Endothelial cell of umbilical vein (primary cell): Measurements from ENCODE around the gene DCC. TPM values are rescaled to one million over a fixed set of nuclear protein-coding genes. Genes with fewer than 3 reads are reported as not detected.

Source experiments
- BruUV-seq: library from RNA; stranded (reverse); fragments of 400-500 nt; replicated peaks from 2 replicates; lab custom pipeline; 2021; lab: Mats Ljungman, UMichigan
- CTCF ChIA-PET: fragments of 300-600, 350-600 bp; sonication (Branson Sonifier 250); formaldehyde crosslinking; loops from one replicate; lab custom pipeline; 2021; ENCODE audit warnings: antibody characterized with exemption, inconsistent platforms; lab: Charles Lee
- POLR2A ChIA-PET: fragments of 300-600, 350-600 bp; sonication (Branson Sonifier 250); formaldehyde crosslinking; loops from one replicate; lab custom pipeline; 2021; ENCODE audit warnings: antibody characterized with exemption, inconsistent platforms; lab: Charles Lee
- DNase-seq: peaks from one replicate; pipeline ENCODE4 v3.0.0-alpha.2; 2011; ENCODE audit warnings: low read depth, low spot score
- FAIRE-seq: peaks from 2 replicates; lab custom pipeline; 2011; peaks lifted over from hg19 to GRCh38; lab: Jason Lieb, UNC
- H2AFZ ChIP-seq: 2 replicates; pipeline ENCODE4 v1.6.0; 2012; ENCODE audit warnings: low read depth, low read length, control low read depth, inconsistent platforms
- H3K27ac ChIP-seq: 2 replicates; pipeline ENCODE4 v1.5.1; 2011; ENCODE audit warnings: low read depth, mild to moderate bottlenecking, control low read depth, low read length, moderate library complexity; ENCODE audit not compliant: insufficient read depth
- H3K27me3 ChIP-seq, 2 experiments: 2 replicates each; pipeline versions ENCODE4 v1.6.0 to v1.6.1; 2011; ENCODE audit warnings: low read length in 2 of 2, mixed read lengths in 1 of 2; ENCODE audit not compliant: control insufficient read depth in 2 of 2, insufficient read depth in 2 of 2
- H3K36me3 ChIP-seq, 2 experiments: 2 replicates in 1 of 2; 3 replicates in 1 of 2; pipeline ENCODE4 v1.5.1; 2011; ENCODE audit warnings: low read length in 2 of 2, mild to moderate bottlenecking in 1 of 2, moderate library complexity in 1 of 2; ENCODE audit not compliant: control insufficient read depth in 2 of 2, insufficient read depth in 2 of 2; ENCODE audit errors: extremely low read depth in 1 of 2
- H3K4me1 ChIP-seq: 3 replicates; pipeline ENCODE4 v1.5.1; 2011; ENCODE audit warnings: mild to moderate bottlenecking, low read length; ENCODE audit not compliant: control insufficient read depth, insufficient read depth; ENCODE audit errors: extremely low read depth
- H3K4me2 ChIP-seq: 2 replicates; pipeline ENCODE4 v1.6.1; 2011; ENCODE audit warnings: low read length, control low read depth, mixed read lengths; ENCODE audit not compliant: insufficient read depth
- H3K4me3 ChIP-seq, 3 experiments: fragments of 200-600 bp in 1 of 3; sonication (generic), shearing (Covaris generic) in 1 of 3; replicated peaks in 1 of 3; 2 replicates each; pipeline ENCODE4 v1.5.1; 2011 to 2016; ENCODE audit warnings: control low read depth in 3 of 3, low read length in 3 of 3, mild to moderate bottlenecking in 2 of 3, inconsistent platforms in 1 of 3, low read depth in 1 of 3, moderate library complexity in 1 of 3; ENCODE audit not compliant: insufficient read depth in 1 of 3
- H3K79me2 ChIP-seq: 2 replicates; pipeline ENCODE4 v1.6.0; 2012; ENCODE audit warnings: low read length, inconsistent platforms; ENCODE audit not compliant: control insufficient read depth, insufficient read depth
- H3K9ac ChIP-seq: replicated peaks from 2 replicates; pipeline ENCODE3; 2011; ENCODE audit warnings: low read length, control low read depth; ENCODE audit not compliant: insufficient read depth; ENCODE audit errors: extremely low read depth
- H3K9me1 ChIP-seq: replicated peaks from 3 replicates; pipeline ENCODE4 v1.6.0; 2011; ENCODE audit warnings: mild to moderate bottlenecking, low read length; ENCODE audit not compliant: control insufficient read depth, insufficient read depth; ENCODE audit errors: extremely low read depth
- H3K9me3 ChIP-seq: replicated peaks from 2 replicates; pipeline ENCODE4 v1.5.1; 2012; ENCODE audit warnings: low read length, inconsistent platforms; ENCODE audit not compliant: control insufficient read depth, insufficient read depth
- H4K20me1 ChIP-seq: replicated peaks from 2 replicates; pipeline ENCODE3; 2011; ENCODE audit warnings: mild to moderate bottlenecking, low read length; ENCODE audit not compliant: control insufficient read depth, insufficient read depth; ENCODE audit errors: extremely low read depth
- GATA2 ChIP-seq: IDR thresholded peaks from 2 replicates; pipeline ENCODE4 v1.7.0; 2011; ENCODE audit warnings: low read depth, mild to moderate bottlenecking, moderate library complexity, mixed read lengths, low read length; ENCODE audit not compliant: insufficient read length, insufficient read depth
- MAX ChIP-seq: IDR thresholded peaks from 2 replicates; pipeline ENCODE4 v1.6.1; 2011; ENCODE audit not compliant: insufficient read depth, insufficient read length
- POLR2A ChIP-seq: IDR thresholded peaks from 2 replicates; pipeline ENCODE4 v1.6.1; 2012; ENCODE audit warnings: low read depth, mild to moderate bottlenecking, control low read depth, low read length
- dilution Hi-C: fragments of 300-500 bp; cut with MboI; formaldehyde crosslinking; loops from one replicate; pipeline ENCODE4 v1.15.0; 2019; ENCODE audit warnings: low sequenced_read_pairs; ENCODE audit not compliant: extremely low pct_ligation_motif_present
- intact Hi-C: fragments of 100-400 bp; cut with micrococcal nuclease; formaldehyde crosslinking; loops from one replicate; pipeline ENCODE4 v1.10.0; 2022
- polyA plus RNA-seq, 4 experiments: library from polyadenylated mRNA; depleted of rRNA in 3 of 4; stranded (reverse) in 3 of 4; unstranded in 1 of 4; fragments of >200 nt; gene quantifications; 2 replicates each; pipeline versions ENCODE4 v1.2.1 to v1.2.3, GENCODE V29; 2011 to 2012; ENCODE audit warnings: missing spikeins in 1 of 4
- total RNA-seq: library from RNA; stranded (reverse); gene quantifications from 2 replicates; pipeline ENCODE4 v1.2.3, GENCODE V29; 2021

DCC gene
- total and polyA plus RNA-seq, 2 donors (not counting 3 experiments of a cell fraction or from before 2014, with no cell fraction given), result not detected

GRCh38 chr18:53382870-53383269 is 1042.9 kb downstream of the DCC start:
- no TSS peak for BruUV-seq
- ChIA-PET POLR2A (no interaction called here), CTCF (no interaction called here)
- no peaks in the 10 kb centered on the region for H3K4me1 ChIP-seq
- dilution Hi-C loops, result no loop called here
- H3K36me3 ChIP-seq, result no peaks in the 10 kb centered on the region
- no peak overlapping the region for H3K27ac ChIP-seq
- H3K4me3 ChIP-seq, result no peak overlapping the region
- no peaks in the 10 kb centered on the region for H3K9me1 ChIP-seq
- DNase-seq, result no peak
- no peak overlapping the region for H3K9ac ChIP-seq
- H3K27me3 ChIP-seq, result no peaks in the 10 kb centered on the region
- no peaks in the 10 kb centered on the region for H4K20me1 ChIP-seq
- intact Hi-C loops, result no loop called here
- H3K79me2 ChIP-seq, result no peaks in the 10 kb centered on the region
- TF ChIP-seq MAX (no peak), GATA2 (no peak)
- no peaks in the 10 kb centered on the region for H3K9me3 ChIP-seq
- H3K4me2 ChIP-seq, result no peak overlapping the region
- no peak overlapping the region for H2AFZ ChIP-seq
- FAIRE-seq, result no peak

DNA sequence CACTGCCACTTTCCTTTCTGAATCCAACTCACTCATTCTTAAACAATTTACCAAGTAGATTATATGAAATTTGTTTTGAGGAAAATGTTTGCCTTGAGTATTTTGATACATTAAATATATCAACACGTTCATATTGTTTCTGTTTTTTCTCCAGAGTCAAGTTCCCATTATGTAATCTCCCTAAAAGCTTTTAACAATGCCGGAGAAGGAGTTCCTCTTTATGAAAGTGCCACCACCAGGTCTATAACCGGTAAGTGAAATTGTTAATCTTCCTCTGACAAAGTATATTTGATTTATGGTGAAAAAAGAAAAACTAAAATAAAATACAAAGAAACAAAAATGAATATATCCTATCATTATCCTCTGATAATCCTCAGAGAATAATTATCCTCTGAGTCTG is 1045.9 kb downstream of the DCC start:
- no peaks in the 10 kb centered on the region for H4K20me1 ChIP-seq
- intact Hi-C loops (no loop called here), dilution Hi-C loops (no loop called here)
- H3K4me2 ChIP-seq, result no peak overlapping the region
- CTCF ChIA-PET, result no interaction called here
- H3K9ac ChIP-seq, result no peak overlapping the region
- DNase-seq (no peak), FAIRE-seq (no peak)
- no peak overlapping the region for H3K27ac ChIP-seq
- no peaks in the 10 kb centered on the region for H3K9me1 ChIP-seq
- TF ChIP-seq MAX (no peak), GATA2 (no peak), POLR2A (no peak)
- no peaks in the 10 kb centered on the region for H3K79me2 ChIP-seq
- H3K4me1 ChIP-seq, result no peaks in the 10 kb centered on the region
- no peak overlapping the region for H2AFZ ChIP-seq
- POLR2A ChIA-PET, result no interaction called here
- no peaks in the 10 kb centered on the region for H3K9me3 ChIP-seq
- H3K36me3 ChIP-seq, result no peaks in the 10 kb centered on the region
- no peak overlapping the region for H3K4me3 ChIP-seq
- BruUV-seq, result no TSS peak
- H3K27me3 ChIP-seq, result no peaks in the 10 kb centered on the region
